Neural progenitor cell (in vitro differentiated cells): ENCODE measurements around the gene C21orf91.

Source experiments
- CTCF ChIP-seq: fragments of 200-600 bp; sonication (generic); IDR thresholded peaks from 2 replicates; pipeline ENCODE4 v1.5.1; 2017; ENCODE audit warnings: antibody characterized with exemption, mild to moderate bottlenecking
- EZH2 ChIP-seq: fragments of 200-600 bp; sonication (generic); IDR thresholded peaks from 2 replicates; pipeline ENCODE4 v1.6.1; 2017; ENCODE audit warnings: antibody characterized with exemption, mild to moderate bottlenecking, moderate library complexity

DNA sequence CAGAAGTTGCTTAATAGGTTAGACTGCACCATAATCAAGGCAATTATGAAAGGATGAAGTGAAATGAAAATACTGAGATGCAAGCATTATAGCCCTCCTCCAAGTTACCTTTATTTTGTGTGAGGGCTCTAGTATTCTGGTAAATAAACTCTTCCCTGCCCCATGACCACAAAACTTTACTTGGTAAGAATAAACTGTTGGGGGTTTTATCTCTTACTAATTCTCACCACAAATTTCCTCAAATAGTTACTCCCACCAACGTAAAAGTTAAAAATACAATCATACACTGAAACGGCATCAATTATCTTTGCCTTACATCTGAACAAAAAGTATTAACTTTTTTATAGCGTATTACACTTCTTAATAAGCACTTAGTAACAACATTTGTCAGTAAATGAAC is 29.5 kb downstream of the C21orf91 start:
- no peak for TF ChIP-seq CTCF
- no peak for TF ChIP-seq EZH2
